Renal cortex interstitium (tissue), 15 donors: ENCODE measurements around the gene SPATA31D3. TPM values are rescaled to one million over a fixed set of nuclear protein-coding genes. Genes with fewer than 3 reads are reported as not detected.
"Not testable (repeated sequence)": the region's sequence is repeated elsewhere in the genome, so short reads cannot be mapped to it uniquely, and the experiment has no call there.

Experiments used
- DNase-seq, 11 donors: peaks; one replicate each; pipeline ENCODE4 v3.0.0-alpha.2; 2013; ENCODE audit warnings: low read depth in 9 of 11, low spot score in 4 of 11; ENCODE audit errors: extremely low read depth in 1 of 11
- long read RNA-seq, 16 experiments: transcript quantifications; one replicate each; lab custom pipeline, GENCODE V29; 2026
- polyA plus RNA-seq, 3 donors: library from polyadenylated mRNA; unstranded; fragments of 120-200 nt; gene quantifications; one replicate each; pipeline ENCODE4 v1.2.1, GENCODE V29; 2013; ENCODE audit not compliant: insufficient read length in 3 of 3

The SPATA31D3 gene
- not detected for polyA plus RNA-seq
- long read RNA-seq, donor 1 = 0 reads
- long read RNA-seq, donor 2 = 0 reads
- long read RNA-seq, donor 3 = 0 reads
- long read RNA-seq, donor 4 = 0 reads
- long read RNA-seq, donor 5 = 0 reads
- long read RNA-seq, donor 6 = 0 reads
- long read RNA-seq, donor 7 = 0 reads
- long read RNA-seq, donor 8 = 0 reads
- long read RNA-seq, donor 9 = 0 reads
- long read RNA-seq, donor 10 = 0 reads
- long read RNA-seq, donor 11 = 0 reads
- long read RNA-seq, donor 12 = 0 reads
- long read RNA-seq, donor 13 = 0 reads
- long read RNA-seq, donor 14 = 0 reads
- long read RNA-seq, donor 15 = 0 reads
- long read RNA-seq, donor 16 = 0 reads

- DNase-seq = not testable (repeated sequence)
Measured at GRCh38 chr9:81943393-81943792, at the start of gene SPATA31D3. Gene SPATA31D3, plus strand, starts transcription at chr9:81943500. Its CDS starts 86 bp downstream, at chr9:81943586.

DNA sequence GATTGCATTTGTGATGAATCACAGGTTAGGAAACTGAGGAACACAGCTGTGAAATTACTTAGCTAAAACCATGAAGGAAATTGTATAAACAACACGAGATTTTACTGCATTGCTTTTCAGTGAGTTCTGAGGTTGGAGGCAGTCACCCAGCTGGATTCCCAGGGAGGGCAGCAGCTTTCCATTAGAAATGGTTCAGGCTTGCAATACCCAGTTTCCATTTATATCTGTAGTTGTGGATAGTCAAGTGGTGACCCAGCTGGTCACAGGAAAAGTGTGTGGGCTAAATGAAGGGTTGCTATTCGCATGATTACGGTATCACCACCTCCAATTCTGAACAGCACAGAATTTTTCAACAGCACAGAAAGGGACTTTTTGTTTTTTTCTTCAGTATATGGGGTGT lies 49.4 kb upstream of the SPATA31D3 start:
- no peak for DNase-seq

- DNase-seq = no peak
Measured at GRCh38 chr9:81894891-81895290, 48.4 kb upstream of the SPATA31D3 start.

DNA sequence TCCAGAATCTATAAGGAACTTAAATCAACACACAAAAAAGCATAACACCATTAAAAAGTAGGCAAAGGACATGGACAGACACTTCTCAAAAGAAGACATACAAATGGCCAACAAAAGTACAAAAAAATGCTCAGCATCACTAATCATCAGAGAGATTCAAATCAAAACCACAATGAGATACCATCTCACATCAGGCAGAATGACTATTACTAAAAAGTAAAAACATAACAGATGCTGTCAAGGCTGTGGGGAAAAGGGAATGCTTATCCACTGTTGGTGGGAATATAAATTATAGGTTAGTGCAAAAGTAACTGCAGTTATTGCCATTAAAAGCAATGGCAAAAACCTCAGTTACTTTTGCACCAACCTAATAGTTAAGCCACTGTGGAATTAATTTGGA lies 47.2 kb upstream of the SPATA31D3 start:
- DNase-seq = no peak

DNA sequence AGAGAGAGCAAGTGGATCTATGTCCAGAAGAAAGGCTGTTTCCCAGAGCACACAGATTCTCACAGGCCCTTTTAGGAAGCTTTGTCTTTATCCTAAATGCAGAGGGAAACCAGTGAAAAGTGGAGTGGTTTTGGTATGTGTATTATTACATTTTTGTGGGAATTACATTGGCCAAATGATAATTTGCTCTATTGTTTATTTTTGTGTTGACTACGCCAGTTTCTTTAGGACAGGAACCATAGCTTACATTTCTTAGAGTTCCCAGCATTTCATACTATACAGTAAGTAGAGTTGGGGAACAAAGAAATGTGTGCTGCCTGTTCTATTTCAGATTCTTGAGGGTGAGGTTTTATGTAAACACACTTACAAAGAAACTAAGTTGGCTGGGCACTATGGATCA lies 44.4 kb upstream of the SPATA31D3 start:
- no peak for DNase-seq

DNA sequence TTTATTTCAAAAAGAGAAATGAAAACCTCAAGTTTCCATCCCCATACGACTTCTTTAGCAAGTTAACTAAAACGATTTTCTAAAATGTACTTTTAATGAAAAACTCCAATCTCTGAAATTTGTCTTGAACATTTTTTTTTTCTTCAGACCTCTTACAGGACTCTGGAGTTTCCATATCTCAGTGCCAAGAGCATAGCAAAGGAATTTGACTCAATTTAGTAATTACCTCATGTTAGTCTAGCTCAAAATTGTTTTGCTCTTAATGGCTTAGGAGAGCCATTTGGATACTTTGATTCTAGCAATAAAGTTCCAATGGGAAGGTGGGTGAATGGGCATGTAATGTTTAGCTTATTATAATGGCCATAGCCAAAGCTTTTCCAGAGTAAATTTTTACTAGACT lies 41.1 kb upstream of the SPATA31D3 start:
- DNase-seq = no peak

DNA sequence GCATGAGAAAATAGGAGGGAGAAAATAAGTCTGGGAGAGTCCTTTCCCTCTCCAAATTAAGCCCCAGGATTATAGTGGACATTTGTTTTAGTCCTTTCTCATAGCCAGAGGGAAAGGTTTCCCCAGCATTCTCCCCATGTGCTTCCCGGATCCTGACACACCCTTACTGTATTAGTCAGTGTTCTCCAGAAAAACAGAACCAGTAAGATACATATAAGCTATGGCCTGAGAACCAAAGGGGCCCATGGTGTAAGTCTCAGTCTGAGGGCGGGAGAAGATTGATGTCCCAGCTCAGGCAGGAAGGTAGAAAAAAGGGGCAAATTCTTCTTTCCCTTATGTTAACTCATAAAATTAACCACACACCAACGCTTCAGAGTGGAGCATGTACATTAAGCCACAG lies 40.7 kb upstream of the SPATA31D3 start:
- no peak for DNase-seq

DNA sequence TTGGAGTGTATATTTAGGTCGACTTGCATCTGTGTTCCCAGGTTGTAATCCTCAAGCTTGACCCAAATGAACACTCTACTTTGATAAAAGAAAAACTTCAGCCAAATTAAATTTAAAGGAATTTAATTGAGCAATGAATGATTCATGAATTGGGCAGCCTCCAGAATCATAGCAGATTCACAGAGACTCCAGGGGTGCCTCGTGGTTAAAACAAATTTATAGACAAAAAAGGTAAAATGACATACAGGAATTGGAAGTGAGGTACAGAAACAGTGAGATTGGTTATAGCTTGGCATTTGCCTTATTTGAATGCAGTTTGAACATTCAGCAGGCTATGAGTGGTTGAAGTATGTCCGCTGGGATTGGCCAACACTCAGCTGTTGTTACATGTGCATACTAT lies 36.6 kb upstream of the SPATA31D3 start:
- DNase-seq = no peak

- DNase-seq = no peak
Measured at GRCh38 chr9:81912135-81912534, 31.2 kb upstream of the SPATA31D3 start.

- DNase-seq = no peak
Measured at GRCh38 chr9:81915801-81916505, 27.3 kb upstream of the SPATA31D3 start.

DNA sequence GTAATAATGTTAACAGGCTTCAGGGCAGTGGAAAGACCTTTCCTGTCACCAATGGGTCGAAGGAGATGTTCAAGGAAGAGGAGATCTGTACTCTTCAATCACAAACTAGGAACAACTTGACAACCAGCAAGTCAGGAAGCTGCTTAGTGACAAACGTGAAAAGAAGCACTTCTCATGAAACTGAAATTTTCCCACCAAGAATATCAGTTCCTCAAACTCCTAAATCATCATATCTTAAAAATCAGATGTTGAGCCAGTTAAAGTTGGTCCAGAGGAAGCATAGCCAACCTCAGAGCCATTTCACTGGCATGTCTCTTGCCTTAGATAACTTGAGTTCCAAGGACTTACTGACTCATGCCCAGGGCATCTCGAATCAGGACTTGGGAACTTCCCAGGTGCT lies 24.8 kb upstream of the SPATA31D3 start:
- not testable (repeated sequence) for DNase-seq

DNA sequence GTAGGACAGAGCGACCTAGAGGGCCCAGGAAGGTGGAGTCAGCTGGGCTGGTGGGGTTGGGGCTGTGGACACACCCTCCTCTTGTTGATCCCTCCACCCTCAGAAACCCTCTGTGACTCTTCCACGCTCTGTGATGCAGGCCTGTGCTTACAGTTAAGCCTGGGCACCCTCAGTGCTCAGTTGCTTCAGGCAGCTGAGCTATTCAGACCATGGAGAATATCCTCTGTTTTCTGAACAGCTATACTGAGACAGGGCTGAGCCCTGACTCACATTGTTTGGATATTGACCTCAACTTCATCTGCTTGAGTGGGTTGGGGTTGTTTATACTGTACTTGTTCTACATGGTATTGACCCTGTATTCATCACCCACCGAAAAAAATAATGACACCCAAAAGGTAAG lies 15.0 kb upstream of the SPATA31D3 start, which contains the start of gene SPATA31D4:
TSS of gene SPATA31D4 (plus strand) at position 124 of the 400 bp plus-strand sequence. CDS start at position 210, 86 bp downstream.
- not testable (repeated sequence) for DNase-seq

DNA sequence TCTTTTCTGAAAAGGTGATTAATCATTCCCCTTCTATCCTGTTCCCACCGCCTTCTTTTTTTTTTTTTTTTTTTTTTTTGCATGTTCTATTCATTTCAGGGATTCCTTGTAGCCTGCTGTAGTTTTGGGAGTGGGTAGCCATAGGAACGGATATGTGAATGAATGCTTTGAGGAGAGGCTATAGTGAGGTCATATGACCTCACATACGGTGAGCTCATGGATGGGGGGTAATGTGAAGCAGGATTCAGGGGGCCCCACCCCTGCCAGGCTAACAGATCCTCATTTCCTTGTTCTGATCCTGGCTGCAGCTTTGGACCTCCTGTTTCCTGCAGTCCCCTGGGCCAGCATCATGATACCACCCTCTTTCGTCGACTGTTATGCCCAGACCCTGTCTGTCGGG lies 13.2 kb upstream of the SPATA31D3 start:
- DNase-seq = not testable (repeated sequence)

DNA sequence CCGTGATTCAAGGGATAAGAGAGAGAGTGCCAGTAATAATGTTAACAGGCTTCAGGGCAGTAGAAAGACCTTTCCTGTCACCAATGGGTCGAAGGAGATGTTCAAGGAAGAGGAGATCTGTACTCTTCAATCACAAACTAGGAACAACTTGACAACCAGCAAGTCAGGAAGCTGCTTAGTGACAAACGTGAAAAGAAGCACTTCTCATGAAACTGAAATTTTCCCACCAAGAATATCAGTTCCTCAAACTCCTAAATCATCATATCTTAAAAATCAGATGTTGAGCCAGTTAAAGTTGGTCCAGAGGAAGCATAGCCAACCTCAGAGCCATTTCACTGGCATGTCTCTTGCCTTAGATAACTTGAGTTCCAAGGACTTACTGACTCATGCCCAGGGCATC lies 9.8 kb upstream of the SPATA31D3 start:
- not testable (repeated sequence) for DNase-seq

DNA sequence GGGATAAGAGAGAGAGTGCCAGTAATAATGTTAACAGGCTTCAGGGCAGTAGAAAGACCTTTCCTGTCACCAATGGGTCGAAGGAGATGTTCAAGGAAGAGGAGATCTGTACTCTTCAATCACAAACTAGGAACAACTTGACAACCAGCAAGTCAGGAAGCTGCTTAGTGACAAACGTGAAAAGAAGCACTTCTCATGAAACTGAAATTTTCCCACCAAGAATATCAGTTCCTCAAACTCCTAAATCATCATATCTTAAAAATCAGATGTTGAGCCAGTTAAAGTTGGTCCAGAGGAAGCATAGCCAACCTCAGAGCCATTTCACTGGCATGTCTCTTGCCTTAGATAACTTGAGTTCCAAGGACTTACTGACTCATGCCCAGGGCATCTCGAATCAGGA lies 5.3 kb downstream of the SPATA31D3 start:
- not testable (repeated sequence) for DNase-seq

DNA sequence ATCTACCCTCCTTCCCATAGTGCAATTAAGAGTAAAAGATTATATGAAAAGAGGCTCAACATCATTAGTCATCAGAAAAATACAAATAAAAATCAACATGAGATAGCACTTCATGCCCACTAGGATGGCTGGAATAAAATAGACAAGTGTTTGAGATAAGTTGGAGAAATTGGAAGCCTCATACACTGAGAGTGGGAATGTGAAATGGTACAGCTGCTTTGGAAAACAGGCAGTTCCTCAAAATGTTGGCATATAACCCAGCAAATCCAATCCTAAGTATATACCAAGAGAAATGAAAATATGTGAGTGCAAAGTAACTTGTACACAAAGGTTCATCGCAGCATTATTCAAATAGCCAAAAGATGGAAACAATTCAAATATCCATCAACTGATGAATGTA lies 9.8 kb downstream of the SPATA31D3 start:
- DNase-seq = no peak

- no peak for DNase-seq
Measured at GRCh38 chr9:81955625-81956024, 12.3 kb downstream of the SPATA31D3 start.

GRCh38 chr9:81964218-81965171 lies 21.2 kb downstream of the SPATA31D3 start:
- DNase-seq = no peak

GRCh38 chr9:81968026-81968425 lies 24.7 kb downstream of the SPATA31D3 start:
- no peak for DNase-seq
